HG02588 (cell line): ENCODE measurements around the gene TMEM35A.
"Not testable (repeated sequence)": the region's sequence is repeated elsewhere in the genome, so short reads cannot be mapped to it uniquely, and the experiment has no call there.

Experiments used
- ATAC-seq: cut with Tn5 transposase; IDR thresholded peaks from one replicate; pipeline ENCODE4 v1.9.1; 2021; ENCODE audit warnings: mild to moderate bottlenecking, moderate library complexity; ENCODE audit not compliant: unreplicated experiment

The TMEM35A gene

DNA sequence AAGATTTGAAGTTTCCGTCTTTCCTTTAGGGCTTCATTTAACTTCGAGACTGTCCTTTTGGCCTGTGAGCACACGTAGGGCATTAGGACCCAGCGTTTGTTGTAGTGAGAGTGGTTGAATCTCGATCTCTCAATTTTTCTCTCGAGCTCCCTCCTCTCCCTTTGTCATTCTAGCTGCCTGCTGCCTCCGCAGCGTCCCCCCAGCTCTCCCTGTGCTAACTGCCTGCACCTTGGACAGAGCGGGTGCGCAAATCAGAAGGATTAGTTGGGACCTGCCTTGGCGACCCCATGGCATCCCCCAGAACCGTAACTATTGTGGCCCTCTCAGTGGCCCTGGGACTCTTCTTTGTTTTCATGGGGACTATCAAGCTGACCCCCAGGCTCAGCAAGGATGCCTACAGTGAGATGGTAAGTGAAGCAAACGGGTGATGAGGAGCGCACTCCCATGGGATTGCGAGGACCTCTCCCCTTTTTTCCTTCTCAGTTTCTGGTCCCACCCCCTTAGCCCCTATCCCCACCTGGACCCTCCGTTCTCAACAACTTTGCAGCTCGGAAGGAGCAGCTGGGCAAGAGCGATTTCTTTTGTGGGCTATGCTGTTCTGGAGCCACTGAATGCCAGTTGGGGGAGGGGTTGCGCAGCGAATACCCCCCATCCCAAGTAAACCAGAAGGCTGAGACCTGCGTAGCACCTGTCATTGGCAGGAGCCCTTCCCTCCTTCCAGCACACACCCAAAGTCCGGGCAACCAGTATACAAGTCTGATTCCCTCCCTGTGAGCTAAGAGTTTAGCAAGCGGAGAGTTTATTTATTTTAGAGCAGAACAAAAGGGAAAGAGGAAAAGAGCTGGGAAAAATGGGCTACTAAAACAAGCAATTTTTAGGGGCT lies at the start of gene TMEM35A:
Gene TMEM35A (plus strand): TSS at position 164 of the 883 bp plus-strand sequence. CDS start 124 bp downstream, at position 288.
- ATAC-seq = no peak

DNA sequence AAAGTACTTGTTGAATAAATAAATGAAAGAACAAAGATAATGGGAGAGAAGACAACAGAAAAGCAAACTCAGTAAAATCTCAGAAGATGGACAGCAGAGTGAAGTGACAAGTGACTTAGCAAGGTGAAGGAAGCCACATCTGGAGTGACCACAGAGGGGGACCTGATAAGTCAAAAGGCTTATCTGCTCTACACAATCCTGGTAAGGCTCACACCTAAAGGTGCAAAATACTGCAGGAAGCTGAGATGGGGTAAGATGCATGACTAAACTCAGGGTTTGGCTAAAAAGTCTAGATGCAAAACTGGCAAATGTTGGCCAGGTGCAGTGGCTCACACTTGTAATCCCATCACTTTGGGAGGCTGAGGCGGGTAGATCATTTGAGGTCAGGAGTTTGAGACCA lies 49.0 kb upstream of the TMEM35A start:
- ATAC-seq = no peak

- ATAC-seq = no peak
Observed at GRCh38 chrX:101037231-101037630, 41.4 kb upstream of the TMEM35A start.

DNA sequence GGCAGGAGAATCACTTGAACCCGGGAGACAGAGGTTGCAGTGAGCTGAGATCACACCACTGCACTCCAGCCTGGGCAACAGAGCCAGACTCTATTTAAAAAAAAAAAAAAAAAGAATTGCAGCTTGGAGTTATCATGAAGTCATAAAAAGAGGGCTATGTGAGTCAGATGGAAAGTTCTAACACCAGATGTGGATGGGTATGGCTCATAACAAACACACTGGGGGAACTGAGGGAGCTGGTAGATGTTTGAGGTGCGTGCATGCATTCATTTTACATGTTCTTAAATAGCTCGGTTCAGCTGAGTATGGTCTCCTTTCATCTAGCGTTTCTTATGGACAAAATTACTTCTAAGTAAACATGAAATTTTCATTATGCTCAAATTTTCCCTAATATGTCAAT lies 38.5 kb upstream of the TMEM35A start:
- no peak for ATAC-seq

GRCh38 chrX:101051153-101051548 lies 27.5 kb upstream of the TMEM35A start:
- peak; percentile 5 for ATAC-seq

GRCh38 chrX:101051549-101052302 lies 27.0 kb upstream of the TMEM35A start, which contains the start of gene TRMT2B:
TSS of gene TRMT2B (minus strand) at chrX:101052111. CDS start at chrX:101042289, 9,822 bp downstream.
- ATAC-seq = peak; percentile 91

GRCh38 chrX:101056551-101056950 lies 22.1 kb upstream of the TMEM35A start:
- ATAC-seq = not testable (repeated sequence)

- peak; percentile 92 for ATAC-seq
Observed at GRCh38 chrX:101057093-101057714, 21.5 kb upstream of the TMEM35A start.

GRCh38 chrX:101062176-101062575 lies 16.5 kb upstream of the TMEM35A start:
- no peak for ATAC-seq

- no peak for ATAC-seq
Observed at GRCh38 chrX:101071582-101071981, 7.1 kb upstream of the TMEM35A start.

DNA sequence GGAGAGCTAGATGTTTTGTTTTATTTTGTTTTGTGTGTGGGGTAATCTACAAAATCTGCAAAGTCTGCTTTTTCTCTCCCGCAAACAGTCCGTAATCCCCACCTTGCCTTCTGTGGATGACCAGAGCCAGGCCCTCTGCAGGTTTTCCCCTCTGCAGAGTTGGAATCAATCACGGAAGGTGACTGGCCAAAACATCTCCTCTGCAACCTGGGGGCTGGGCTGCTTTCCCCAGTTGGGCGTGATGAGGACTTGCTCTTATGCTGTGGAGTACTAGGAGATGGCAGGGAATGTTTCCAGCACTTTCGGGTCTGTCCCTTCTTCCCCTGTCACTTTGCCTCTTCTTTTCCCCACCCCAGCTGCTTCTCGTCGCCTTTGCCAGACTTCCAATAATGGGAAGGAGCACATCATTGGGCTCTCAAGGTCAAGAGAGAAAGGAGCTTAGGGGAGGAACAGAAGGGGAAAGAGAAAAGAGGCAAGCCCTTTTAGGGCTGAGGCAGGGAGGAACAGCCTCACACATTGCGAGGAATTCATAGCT lies 1.1 kb downstream of the TMEM35A start:
- no peak for ATAC-seq

DNA sequence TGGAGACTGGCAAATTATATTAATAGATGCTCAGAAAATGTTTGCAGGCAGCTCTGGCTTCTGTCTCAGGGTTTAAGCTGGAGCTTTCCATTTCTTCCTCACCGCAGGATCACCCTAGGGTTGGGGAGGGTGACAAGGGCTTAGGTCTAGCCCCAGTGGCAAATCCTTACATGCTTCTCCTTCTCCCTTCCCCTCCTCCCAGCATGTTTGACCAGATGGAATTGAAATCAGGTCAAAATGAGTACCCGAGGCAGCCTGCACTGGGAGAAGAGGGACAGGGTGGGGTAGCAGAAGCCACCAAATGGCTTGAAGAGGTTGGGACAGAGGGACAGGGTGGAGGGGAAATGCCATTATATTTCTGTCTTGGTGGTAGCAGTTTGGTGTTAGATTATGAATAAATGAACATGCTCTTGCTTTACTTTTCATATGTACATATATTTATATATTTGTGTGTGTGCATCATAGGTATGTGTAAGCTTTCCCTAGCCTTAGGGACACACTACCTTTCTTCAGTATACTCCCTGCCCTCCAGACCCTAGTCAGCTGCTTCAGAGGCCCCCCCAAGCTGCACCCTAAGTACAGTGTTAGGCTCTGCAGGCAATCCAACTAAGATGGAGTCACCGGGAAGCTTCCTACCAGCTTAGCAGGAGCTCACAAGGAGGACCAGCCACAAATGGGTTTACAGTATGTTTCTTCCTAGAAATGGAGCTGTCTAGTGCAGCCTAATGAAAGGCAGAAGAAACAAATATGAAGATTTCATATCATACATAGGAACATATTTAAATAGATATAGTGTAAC lies 1.8 kb downstream of the TMEM35A start:
- ATAC-seq = no peak

DNA sequence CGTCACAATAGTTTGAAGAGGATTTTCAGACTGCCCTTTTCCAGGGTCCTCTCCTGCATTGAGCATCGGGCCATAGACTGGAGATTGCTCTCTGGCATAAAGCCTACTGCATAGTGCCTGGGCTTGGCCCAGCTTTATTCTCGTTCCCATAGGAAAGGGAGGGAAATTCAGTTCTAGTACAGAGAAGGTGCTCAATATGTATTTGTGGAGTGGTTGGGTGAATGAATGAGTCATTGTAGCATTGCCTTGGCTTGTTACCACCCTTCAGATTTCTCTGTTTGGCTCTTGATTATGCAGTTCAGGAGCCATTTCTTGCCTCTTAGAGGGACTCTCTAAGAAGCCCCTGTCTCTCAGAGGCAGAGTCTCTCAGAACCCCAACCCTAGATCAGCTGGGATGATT lies 2.6 kb downstream of the TMEM35A start:
- no peak for ATAC-seq

- no peak for ATAC-seq
Observed at GRCh38 chrX:101091817-101092216, 13.1 kb downstream of the TMEM35A start.

GRCh38 chrX:101097546-101098453 lies 19.1 kb downstream of the TMEM35A start, which contains the start of gene CENPI:
TSS of gene CENPI (plus strand) at chrX:101098204. CDS start at chrX:101101071, 2,867 bp downstream.
- ATAC-seq = peak; percentile 98

DNA sequence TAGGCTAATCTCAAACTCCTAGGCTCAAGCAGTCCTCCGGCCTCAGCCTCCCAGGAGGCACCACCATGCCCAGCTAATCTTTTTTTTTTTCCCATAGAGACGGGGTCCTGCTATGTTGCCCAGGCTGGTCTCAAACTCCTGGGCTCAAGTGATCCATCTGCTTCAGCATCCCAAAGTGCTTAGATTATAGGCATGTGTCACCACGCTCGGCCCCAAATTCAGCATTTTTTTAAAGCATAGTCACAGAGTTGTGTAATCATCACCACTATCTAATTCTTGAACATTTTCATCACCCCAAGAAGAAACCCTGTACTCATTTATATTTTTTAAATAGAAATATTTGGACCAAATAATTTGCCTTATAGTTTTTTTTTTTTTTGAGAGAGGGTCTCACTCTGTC lies 29.6 kb downstream of the TMEM35A start:
- no peak for ATAC-seq

- no peak for ATAC-seq
Observed at GRCh38 chrX:101117701-101118100, 39.0 kb downstream of the TMEM35A start.

GRCh38 chrX:101136235-101136634 lies 57.6 kb downstream of the TMEM35A start:
- no peak for ATAC-seq
